NCI-H146 (cell line): Measurements from ENCODE around the gene IVNS1ABP.

Source experiments
- DNase-seq: peaks from one replicate; lab custom pipeline; 2025; lab: John Stamatoyannopoulos, UW

Gene IVNS1ABP

DNA sequence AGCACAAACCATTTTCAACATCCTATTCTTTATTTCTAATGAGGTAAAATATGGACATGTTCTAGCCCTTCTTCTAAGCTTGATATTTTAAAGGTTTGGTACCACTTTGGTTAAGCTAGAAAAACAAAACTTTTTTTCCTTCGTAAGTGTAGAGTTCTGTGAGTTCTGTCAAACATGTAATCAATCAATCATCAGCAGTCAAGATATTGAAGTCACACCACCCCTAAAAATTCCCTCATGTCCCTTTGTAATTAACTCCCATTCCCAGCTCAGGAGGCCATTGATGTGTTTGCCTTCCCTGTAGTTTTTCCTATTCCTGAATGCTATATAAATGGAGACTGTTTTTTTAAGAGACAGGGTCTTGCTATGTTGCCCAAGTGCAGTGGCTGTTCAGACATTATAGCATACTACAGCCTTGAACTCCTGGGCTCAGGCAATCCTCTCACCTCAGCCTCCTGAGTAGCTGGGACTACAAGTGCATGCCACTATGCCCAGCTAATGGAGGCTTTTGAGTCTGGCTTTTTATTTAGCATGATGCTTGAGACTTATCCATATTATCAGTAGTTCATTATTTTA is 23.0 kb downstream of the IVNS1ABP start:
- no peak for DNase-seq

DNA sequence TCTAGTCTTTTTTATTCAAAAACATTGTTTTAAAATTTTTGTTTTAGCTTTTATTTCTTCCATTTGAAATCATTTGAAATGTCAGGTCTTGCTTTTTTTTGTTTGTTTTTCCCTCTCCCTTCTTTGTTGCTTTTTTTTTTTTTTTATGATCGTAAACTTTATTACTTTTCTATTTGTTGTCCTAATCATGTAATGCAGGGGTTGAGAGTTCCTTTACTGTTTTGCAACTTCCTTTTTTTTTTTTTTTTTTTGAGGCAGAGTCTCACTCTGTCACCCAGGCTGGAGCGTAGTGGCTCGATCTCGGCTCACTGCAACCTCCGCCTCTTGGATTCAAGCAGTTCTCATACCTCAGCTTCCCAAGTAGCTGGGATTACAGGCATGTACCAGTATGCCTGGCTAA is 24.8 kb downstream of the IVNS1ABP start:
- no peak for DNase-seq

DNA sequence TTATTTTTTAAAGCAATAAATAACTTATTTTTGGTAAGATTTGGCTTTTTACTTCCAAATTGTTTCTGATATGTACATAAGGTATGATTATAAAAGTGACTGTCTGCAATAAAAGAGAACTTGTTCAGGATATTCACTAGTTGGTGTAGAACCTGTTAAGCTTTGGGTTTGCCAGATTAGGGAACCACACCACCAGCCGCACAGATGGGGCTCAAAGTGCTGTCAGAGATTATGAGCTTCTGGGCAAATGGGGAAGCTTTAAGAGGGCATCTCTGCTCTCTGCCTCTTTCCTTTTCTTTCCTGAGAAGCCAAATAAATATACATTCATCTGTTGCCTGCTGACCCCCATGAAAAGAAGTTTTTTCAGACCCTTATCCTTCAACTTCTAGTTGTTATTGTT is 25.4 kb downstream of the IVNS1ABP start:
- no peak for DNase-seq

DNA sequence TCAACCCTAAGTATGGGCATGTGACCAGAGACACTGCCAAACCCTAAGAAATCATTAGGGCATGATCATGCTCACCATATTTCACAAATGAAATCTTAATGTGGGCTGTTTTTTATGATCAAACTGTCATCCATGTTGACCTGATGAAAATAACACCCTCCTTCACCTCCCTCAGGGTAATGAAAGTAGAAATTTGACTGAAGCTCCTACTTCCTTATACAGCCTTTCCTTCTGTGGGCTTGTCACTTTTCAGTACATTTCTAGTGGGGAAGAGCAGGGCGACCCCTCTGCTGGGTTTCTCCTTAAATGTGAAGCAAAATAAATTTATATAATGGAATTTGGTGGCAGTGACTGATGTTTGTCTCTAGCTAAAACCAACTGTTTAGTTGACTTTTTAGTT is 25.9 kb downstream of the IVNS1ABP start:
- DNase-seq: no peak

DNA sequence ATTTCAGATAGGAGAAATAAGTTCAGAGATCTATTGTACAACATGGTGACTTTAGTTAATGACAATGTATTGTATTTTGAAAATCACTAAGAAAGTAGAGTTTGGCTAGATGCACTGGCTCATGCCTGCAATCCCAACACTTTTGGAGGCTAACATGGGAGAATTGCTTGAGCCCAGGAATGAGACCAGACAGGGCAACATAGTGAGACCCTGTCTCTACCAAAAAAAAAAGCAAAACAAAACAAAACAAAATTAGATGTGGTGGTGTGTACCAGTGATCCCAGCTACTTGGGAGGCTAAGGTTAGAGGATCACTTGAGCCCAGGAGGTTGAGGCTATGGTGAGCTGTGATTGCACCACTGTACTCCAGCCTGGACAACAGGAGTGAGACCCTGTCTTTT is 27.2 kb downstream of the IVNS1ABP start:
- DNase-seq: no peak

DNA sequence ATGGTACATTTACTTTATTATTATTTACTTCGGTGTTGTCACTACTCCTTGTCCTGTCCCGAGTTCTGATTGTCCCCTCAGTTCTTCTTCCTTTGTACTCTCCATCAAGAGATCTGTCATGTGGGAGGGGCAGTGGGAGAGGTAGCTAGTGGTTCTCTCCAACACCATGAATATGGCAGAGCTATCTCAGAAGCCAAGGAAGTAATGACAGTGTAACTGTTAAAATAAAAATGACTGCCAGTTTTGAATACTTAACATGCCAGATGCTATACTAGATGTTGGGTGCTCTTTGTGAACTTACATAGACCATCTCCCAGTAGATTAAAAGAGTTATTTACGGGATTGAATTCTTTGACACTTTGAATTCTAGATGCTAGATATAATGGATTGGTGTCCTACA is 28.6 kb downstream of the IVNS1ABP start:
- no peak for DNase-seq

DNA sequence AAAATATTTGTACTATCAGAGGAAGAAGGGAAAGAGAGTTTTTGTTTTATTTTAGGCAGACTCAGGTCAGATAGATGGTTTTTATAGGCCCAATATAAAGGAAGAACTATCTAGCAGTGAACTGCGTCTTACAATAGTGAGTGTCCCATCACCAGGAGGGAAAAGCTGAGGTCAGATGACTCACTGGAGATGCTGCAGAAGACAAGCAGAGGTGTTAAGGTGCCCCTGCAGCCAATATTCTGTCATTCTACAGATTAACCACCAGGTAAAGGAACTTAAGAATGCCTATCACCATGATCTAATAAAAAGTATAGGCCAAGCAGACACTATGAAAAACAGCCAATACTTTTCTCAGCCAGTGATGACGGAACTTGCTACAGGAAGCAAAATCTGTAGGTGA is 29.6 kb downstream of the IVNS1ABP start:
- DNase-seq: no peak

DNA sequence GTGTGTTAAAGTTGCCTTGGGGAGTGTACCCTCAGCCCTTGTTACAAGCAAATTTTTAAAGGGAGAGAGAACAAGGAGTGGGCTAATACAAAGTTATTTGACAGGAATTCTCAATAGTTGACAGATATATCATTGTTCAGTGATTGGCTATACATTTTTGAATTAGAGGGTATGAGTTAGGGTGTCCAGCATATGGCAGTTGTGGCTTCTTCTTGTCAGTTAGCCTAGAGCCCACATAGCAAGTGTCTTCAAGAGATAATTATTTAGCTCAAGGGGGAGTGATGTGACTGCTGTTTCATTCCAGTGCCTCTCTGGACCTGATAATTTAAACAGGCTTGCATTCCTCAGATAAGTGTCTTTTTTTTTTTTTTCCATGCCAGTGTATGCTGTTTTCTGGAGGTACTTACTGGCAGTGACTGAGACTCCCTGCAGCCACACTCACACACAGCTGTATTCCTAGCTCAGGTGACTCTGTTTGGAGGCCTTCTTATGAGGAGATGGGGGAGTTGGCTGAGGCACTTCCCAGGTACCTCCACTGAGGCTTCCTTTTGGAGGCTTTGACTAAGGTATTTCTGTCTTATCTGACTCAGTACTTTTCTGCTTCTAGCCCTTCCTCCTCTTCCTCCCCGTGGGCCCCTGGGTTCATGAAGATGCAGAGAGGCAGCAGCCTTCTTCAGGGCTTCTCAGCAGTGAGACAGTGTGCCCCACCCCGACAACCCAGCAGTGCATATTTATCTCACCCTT is 32.3 kb downstream of the IVNS1ABP start:
- no peak for DNase-seq

DNA sequence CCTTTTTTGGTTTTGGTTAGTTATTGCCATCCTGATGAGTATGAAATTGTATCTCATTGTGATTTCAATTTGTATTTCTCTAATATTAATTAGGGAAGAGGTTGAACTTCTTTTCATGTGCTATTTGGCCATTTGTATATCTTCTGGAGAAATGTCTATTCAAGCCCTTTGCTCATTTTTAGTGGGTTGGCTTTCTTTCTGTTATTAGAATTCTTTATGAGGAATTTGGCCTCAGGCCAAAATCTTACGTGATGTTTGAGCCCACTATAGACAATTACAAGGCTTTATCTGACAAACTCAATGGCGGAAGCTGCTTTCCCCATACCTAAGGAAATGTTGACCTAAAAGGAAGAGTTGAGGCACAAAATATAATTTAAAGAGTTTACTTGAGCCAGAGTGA is 32.9 kb downstream of the IVNS1ABP start:
- DNase-seq: no peak

DNA sequence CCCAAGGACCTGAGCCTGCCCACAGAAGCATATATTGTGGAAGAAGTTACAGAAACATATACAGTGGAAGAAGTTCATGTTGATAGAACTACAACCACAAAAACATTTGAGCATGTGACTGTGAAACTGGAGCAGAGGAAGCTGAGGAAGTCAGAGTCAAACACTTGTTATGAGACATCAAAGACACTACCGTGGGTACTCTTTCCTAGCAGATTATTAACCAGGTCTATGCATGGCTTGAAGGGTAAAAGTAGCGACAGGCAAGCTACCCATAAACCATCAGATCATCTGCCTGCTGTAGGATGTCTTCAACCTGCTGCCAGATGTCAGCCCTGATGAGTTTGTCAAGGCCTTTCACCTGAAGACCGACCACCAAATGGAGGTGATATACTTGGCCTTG is 35.8 kb downstream of the IVNS1ABP start:
- DNase-seq: no peak

DNA sequence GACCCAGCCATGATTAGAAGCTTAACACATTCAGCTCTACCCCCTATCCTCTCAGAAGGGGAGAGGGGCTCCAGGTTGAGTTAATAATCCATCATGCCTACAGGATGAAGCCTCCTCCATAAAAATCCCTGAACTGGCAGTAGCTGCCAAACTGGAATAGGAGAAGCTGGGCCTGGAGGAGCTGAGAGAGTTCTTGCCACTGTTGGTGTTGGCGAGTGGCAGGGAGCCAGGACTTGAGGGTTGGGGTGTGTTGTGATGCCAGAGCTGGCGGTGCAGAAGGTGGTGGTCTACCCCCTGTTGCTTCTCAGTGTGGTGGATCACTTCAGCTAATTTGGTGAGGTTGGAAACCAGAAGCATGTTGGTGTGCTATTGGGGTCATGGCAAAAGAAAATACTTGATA is 36.5 kb downstream of the IVNS1ABP start:
- no peak for DNase-seq

DNA sequence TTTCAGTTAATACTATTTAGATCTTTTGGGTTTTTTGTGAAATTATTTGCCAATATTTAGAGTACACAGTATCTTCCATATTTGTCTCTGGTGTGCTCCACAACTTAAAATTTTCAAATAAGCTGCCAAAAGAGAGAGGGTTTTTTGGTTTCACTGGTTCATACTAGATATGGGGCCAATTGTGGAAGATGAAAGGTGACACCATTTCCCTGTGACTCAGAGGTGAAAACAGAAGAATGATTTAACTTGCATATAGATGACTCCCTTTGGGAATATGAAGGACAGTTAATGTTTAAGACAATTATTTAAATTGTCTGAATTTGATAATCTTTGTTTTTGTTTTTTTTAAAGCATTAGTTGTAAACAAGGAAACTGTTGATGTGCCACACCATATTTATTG is 37.5 kb downstream of the IVNS1ABP start:
- no peak for DNase-seq

DNA sequence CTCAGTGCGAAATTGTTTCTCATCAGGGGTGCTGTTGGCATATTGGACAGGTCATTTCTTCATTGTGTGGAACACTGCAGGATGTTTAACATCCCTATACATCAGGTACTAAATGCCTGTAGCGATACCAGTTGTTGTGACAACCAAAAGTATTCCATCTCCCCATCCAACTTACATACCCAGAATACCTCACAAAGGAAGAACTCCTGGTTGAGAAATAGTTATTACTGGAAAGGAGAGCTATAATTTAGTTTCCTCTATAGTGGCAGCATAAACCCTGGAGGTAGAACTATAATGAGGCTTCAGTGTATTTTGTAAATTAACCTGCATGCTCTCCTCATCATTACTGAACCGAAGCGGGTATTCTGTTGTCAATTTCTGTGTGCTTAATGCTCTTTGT is 45.1 kb downstream of the IVNS1ABP start:
- peak; percentile 47 for DNase-seq

DNA sequence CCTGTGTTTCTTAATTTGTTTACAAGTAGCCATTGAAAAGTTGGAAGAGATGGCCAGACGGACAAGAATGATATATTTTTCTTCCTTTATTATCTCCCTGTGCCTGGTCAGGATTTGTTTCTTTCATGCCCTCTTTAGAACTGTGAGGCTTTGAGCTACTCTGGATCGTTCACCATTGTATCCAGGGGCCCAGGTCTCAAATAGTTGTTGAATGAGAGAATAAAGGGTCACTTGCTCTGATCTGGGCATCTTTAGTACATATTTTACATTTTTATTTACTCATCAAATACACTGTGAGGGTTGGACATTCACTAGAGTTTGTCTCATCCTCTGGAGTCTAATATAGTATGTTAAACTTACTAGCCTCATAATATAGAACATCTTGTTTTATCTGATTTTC is 48.7 kb downstream of the IVNS1ABP start:
- no peak for DNase-seq

DNA sequence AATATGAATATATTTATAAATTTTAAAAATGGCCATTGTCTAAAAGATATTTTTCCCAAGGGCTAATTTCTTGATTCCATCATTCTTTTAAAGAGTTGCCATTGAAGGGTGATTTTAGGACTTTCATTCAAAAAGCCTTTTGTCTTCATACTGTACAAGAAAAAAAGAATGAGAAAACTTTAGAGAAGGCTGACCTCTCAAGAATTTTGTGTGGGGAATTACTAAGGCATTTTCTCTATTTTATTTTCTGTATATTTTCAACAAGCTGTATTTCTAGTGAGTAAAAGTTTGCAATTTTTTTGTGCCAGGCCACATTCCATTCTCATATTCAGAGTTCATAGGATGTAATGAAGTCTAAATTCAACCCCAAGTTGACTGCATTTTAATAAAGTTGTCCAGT is 49.3 kb downstream of the IVNS1ABP start:
- no peak for DNase-seq

DNA sequence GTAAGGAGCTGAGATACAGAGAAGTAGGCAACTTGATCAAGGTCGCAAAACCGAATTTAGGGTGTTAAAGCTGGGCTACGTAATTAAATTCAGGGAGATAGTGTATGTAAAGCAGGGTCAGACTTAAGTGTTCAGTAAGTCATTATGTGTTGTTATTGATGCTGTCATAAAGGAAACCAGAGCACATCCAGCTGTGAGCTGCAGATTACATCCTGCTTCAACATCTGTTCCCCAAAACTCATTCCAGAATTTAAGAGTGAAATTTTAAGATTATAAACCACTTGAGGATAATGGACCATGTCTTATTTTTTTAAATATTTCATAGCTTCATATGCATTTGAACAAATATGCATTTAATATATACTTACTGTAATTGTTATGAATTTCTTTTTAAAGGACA is 49.7 kb downstream of the IVNS1ABP start:
- no peak for DNase-seq

DNA sequence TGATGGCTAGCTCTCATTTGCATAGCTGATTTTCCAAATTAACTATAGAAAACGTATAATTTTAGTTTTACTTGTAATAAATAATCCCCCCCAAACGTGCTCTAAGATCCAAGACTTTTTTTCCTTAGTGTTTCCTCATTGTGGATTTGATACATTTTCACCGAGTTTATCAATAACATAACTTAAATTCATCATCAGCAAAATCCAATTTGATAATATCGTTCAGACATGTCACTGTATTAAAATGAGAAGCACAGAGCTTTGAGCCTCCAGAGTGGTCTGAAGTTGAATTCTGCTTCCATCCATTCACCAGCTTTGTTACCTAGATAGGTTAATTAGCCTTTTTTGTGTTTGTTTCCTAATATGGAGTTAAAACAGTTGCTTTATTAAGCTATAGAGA is 51.7 kb downstream of the IVNS1ABP start:
- no peak for DNase-seq

DNA sequence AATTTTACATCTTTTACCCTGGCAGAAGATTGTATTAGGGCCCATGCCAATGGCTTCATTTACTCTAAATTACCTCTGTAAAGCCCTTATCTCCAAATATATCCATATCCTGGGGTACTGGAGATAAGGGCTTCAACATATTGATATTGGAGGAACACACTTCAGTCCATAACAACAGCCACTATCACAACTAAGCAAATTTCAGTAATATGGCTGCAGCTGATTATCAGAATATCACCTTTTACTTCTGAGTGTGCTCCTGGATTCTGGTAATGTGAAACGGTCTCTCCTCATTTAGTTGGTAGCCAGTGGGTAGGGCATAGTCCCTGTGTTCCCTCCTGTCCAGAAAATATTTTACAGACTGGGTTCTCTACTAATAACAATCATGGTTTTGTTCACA is 53.3 kb downstream of the IVNS1ABP start:
- DNase-seq: no peak

DNA sequence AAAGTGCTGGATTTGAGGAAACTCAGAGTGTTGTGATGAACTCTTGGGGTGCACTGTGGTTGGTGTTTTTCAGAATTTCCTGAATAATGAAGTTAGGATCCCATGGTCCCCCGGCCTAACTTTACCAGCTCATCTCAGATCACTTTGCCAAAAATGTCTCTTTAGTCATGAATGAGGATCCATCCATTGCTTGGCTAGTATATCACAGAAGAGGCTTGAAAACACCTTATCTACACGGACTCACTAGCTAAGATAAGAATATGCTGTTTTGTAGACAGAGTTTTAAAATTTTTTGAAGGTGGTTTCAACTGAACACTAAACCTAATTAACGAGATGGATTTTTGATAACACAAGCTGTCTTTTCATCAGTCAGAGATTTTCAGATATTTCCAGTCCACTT is 53.8 kb downstream of the IVNS1ABP start:
- DNase-seq: no peak

DNA sequence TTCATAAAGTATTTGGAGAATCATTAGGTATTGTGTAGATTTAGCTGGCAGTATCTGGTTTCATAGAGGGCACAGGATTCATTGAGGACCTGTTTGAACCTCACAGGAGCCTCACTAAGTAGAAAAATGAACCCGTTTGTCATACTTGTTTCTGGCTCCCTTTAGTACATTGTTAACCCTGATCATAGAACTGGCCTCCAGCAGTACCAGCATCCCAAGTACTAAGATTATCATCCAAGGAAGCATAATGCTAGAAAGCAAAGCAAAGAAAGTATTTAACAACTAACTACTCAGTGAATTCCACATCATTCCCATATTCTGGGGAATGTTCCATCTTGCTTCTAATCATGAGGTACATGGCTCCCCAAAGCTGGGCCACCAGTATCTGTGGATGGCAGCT is 54.9 kb downstream of the IVNS1ABP start:
- no peak for DNase-seq

DNA sequence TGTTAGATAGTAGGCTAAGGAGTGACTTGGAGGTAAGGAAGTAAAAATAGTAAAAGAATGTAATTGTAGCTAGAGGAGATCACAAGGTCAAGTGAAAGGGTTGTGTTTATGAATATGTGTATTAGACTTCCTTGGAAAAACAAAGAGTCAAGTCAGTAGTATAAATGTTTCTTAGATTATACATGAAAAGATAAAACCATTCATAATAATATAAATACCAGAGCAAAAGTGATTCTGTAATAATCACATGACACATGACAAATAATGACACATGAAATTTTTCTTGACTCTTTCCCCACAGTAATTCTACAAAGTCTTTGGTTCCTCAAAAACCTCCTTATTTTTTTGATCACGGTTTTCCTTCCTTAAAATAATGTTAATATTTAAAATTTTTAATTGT is 56.4 kb downstream of the IVNS1ABP start:
- DNase-seq: no peak

DNA sequence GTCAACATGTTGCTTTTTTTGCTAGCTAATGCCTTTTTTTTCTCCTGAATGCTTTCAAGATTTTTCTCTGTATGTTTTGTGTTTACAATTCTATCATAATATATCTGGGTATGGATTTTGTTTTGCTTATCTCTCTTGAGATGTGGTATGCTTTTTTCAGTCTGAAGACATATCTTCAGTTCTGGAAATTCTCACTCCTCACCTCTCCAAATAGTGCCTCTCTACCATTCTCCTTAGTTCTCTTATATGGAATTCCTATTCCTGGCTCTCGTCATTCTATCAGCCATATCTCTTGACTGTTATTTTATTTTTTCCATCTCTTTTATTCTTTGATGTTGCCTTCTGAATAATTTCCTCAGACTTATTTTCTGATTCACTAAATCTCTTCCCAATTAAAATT is 58.4 kb downstream of the IVNS1ABP start:
- DNase-seq: no peak

DNA sequence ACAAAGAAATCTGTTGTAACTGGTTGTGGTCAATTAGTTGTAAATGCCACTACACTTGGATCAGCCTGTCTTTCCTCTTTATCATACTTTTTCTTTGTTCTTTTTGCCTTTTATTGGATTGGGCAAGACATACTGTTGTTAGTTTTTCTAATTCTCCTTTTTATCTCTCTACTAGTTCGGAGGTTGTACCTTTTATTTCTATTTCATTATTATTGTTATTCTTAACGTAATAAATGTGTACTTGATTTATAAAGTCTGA is 59.2 kb downstream of the IVNS1ABP start:
- no peak for DNase-seq

DNA sequence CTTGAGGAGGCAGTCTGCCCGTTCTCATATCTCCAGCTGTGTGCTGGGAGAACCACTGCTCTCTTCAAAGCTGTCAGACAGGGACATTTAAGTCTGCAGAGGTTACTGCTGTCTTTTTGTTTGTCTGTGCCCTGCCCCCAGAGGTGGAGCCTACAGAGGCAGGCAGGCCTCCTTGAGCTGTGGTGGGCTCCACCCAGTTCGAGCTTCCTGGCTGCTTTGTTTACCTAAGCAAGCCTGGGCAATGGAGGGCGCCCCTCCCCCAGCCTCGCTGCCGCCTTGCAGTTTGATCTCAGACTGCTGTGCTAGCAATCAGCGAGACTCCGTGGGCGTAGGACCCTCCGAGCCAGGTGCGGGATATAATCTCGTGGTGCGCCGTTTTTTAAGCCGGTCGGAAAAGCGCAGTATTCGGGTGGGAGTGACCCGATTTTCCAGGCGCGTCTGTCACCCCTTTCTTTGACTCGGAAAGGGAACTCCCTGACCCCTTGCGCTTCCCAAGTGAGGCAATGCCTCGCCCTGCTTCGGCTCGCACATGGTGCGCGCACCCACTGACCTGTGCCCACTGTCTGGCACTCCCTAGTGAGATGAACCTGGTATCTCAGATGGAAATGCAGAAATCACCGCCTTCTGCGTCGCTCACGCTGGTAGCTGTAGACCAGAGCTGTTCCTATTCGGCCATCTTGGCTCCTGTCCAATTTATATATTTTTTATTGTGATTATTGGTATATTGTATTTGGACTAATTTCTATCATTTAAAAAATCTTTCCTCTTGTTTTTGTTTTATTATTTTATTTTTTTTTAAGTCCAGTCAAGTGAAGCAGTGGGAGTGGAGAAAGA is 59.7 kb downstream of the IVNS1ABP start:
- peak; percentile 35 for DNase-seq
